Hepatocyte (in vitro differentiated cells): ENCODE data around the gene SPATA21.

ENCODE experiments used
- CTCF ChIP-seq: fragments of 200-600 bp; sonication (generic); IDR thresholded peaks from 2 replicates; pipeline ENCODE4 v1.5.1; 2016; ENCODE audit warnings: antibody characterized with exemption, mild to moderate bottlenecking; ENCODE audit not compliant: poor library complexity
- EZH2 ChIP-seq: fragments of 200-600 bp; sonication (generic); IDR thresholded peaks from 2 replicates; pipeline ENCODE4 v1.6.1; 2016; ENCODE audit warnings: antibody characterized with exemption, mild to moderate bottlenecking, borderline replicate concordance

- no peak for TF ChIP-seq CTCF
- no peak for TF ChIP-seq EZH2
These were observed 11.8 kb downstream of the SPATA21 start for GRCh38 chr1:16425125-16426025.
